Measurements from ENCODE around the gene DPCD. TPM values are rescaled to one million over a fixed set of nuclear protein-coding genes. Genes with fewer than 3 reads are reported as not detected.

The DPCD gene
- total and polyA plus RNA-seq, 2 donors (not counting 3 experiments of a cell fraction or from before 2014, with no cell fraction given), result 25.3 to 39.3 TPM

GRCh38 chr10:101618871-101619270 lies 30.8 kb downstream of the DPCD start:
- FAIRE-seq (no peak), DNase-seq (ENCODE audit: low read depth, low spot score) (no peak)
- BruUV-seq (replicated peaks), result no TSS peak
- Histone ChIP-seq H3K9ac (replicated peaks; ENCODE audit: extremely low read depth, insufficient read depth, low read length) (no peak overlapping the region), H3K4me3 (replicated peaks in 1 of 3; ENCODE audit: insufficient read depth in 1 of 3, low read depth in 1 of 3, low read length in 3 of 3) (no peak overlapping the region), H3K9me3 (replicated peaks; ENCODE audit: control insufficient read depth, insufficient read depth, low read length) (no peaks in the 10 kb centered on the region), H3K36me3 (ENCODE audit: control insufficient read depth in 2 of 2, extremely low read depth in 1 of 2, insufficient read depth in 2 of 2, low read length in 2 of 2) (peaks cover 0 to 4% of the 10 kb centered on the region in 2 experiments), H2AFZ (ENCODE audit: low read depth, low read length) (no peak overlapping the region), H3K27me3 (ENCODE audit: control insufficient read depth in 2 of 2, insufficient read depth in 2 of 2, low read length in 2 of 2) (no peaks in the 10 kb centered on the region), H3K27ac (ENCODE audit: insufficient read depth, low read depth, low read length) (no peak overlapping the region), H3K4me2 (ENCODE audit: insufficient read depth, low read length) (no peak overlapping the region), H4K20me1 (replicated peaks; ENCODE audit: control insufficient read depth, extremely low read depth, insufficient read depth, low read length) (no peaks in the 10 kb centered on the region), H3K79me2 (ENCODE audit: control insufficient read depth, insufficient read depth, low read length) (no peaks in the 10 kb centered on the region), H3K4me1 (ENCODE audit: control insufficient read depth, extremely low read depth, insufficient read depth, low read length) (no peaks in the 10 kb centered on the region), H3K9me1 (replicated peaks; ENCODE audit: control insufficient read depth, extremely low read depth, insufficient read depth, low read length) (no peaks in the 10 kb centered on the region)
- intact Hi-C loops (cut with micrococcal nuclease) (no loop called here), dilution Hi-C loops (cut with MboI; ENCODE audit: extremely low pct_ligation_motif_present, low sequenced_read_pairs) (no loop called here)
- ChIA-PET POLR2A (interaction anchor here (0.6 kb wide), 1 partner anchor 217 kb away, joined by 4 read pairs; no protein-coding TSS in a partner anchor), CTCF (interaction anchor here (0.9 to 1.2 kb wide), 3 partner anchors 9 to 16 kb away, joined by 3 to 5 read pairs (median 3); no protein-coding TSS in a partner anchor)
- TF ChIP-seq JUN (IDR thresholded peaks at IDR 0.05; ENCODE audit: borderline replicate concordance, insufficient read depth, insufficient read length, low read depth) (no peak), GATA2 (IDR thresholded peaks at IDR 0.05; ENCODE audit: insufficient read depth, insufficient read length, low read depth, low read length) (no peak)

- Histone ChIP-seq H3K36me3 (ENCODE audit: control insufficient read depth in 2 of 2, extremely low read depth in 1 of 2, insufficient read depth in 2 of 2, low read length in 2 of 2) (peaks cover 2 to 6% of the 10 kb centered on the region in 2 experiments), H3K4me3 (replicated peaks in 1 of 3; ENCODE audit: insufficient read depth in 1 of 3, low read depth in 1 of 3, low read length in 3 of 3) (no peak overlapping the region), H3K4me2 (ENCODE audit: insufficient read depth, low read length) (no peak overlapping the region), H3K9ac (replicated peaks; ENCODE audit: extremely low read depth, insufficient read depth, low read length) (no peak overlapping the region), H3K79me2 (ENCODE audit: control insufficient read depth, insufficient read depth, low read length) (no peaks in the 10 kb centered on the region), H2AFZ (ENCODE audit: low read depth, low read length) (no peak overlapping the region), H3K9me1 (replicated peaks; ENCODE audit: control insufficient read depth, extremely low read depth, insufficient read depth, low read length) (no peaks in the 10 kb centered on the region), H4K20me1 (replicated peaks; ENCODE audit: control insufficient read depth, extremely low read depth, insufficient read depth, low read length) (no peaks in the 10 kb centered on the region), H3K27me3 (ENCODE audit: control insufficient read depth in 2 of 2, insufficient read depth in 2 of 2, low read length in 2 of 2) (no peaks in the 10 kb centered on the region), H3K4me1 (ENCODE audit: control insufficient read depth, extremely low read depth, insufficient read depth, low read length) (no peaks in the 10 kb centered on the region), H3K9me3 (replicated peaks; ENCODE audit: control insufficient read depth, insufficient read depth, low read length) (no peaks in the 10 kb centered on the region), H3K27ac (ENCODE audit: insufficient read depth, low read depth, low read length) (no peak overlapping the region)
- TF ChIP-seq JUN (IDR thresholded peaks at IDR 0.05; ENCODE audit: borderline replicate concordance, insufficient read depth, insufficient read length, low read depth), result no peak
- TF ChIP-seq FOS (IDR thresholded peaks at IDR 0.05; ENCODE audit: borderline replicate concordance, insufficient read depth, low read length), result no peak
- TF ChIP-seq POLR2A (IDR thresholded peaks at IDR 0.05; ENCODE audit: low read depth, low read length), result no peak
- no peak for TF ChIP-seq POLR2AphosphoS5 (IDR thresholded peaks at IDR 0.05; ENCODE audit: insufficient read depth, low read depth, low read length)
- POLR2A ChIA-PET, result no interaction called here
- CTCF ChIA-PET, result interaction anchor here (0.9 to 1.2 kb wide), 2 partner anchors 17 kb away, joined by 3 to 5 read pairs; no protein-coding TSS in a partner anchor
- BruUV-seq (replicated peaks), result no TSS peak
- intact Hi-C loops (cut with micrococcal nuclease), result no loop called here
- DNase-seq (ENCODE audit: low read depth, low spot score) (no peak), FAIRE-seq (no peak)
- dilution Hi-C loops (cut with MboI; ENCODE audit: extremely low pct_ligation_motif_present, low sequenced_read_pairs), result no loop called here
These were observed 31.9 kb downstream of the DPCD start for GRCh38 chr10:101619983-101620382.

All from endothelial cell of umbilical vein (primary cell).